Progenitor cell of endocrine pancreas (in vitro differentiated cells): ENCODE data around the gene ZIC1. TPM values are rescaled to one million over a fixed set of nuclear protein-coding genes. Genes with fewer than 3 reads are reported as not detected.

Source experiments
- DNase-seq: peaks from one replicate; pipeline ENCODE4 v3.0.0; 2021; ENCODE audit warnings: low spot score; ENCODE audit not compliant: unreplicated experiment
- H3K27ac Mint-ChIP-seq: 2 replicates; pipeline ENCODE4 v1.8.0; 2021; ENCODE audit warnings: mild to moderate bottlenecking, moderate library complexity, mixed read lengths
- H3K27me3 Mint-ChIP-seq: 2 replicates; pipeline ENCODE4 v1.8.0; 2021; ENCODE audit warnings: mixed read lengths
- H3K36me3 Mint-ChIP-seq: 2 replicates; pipeline ENCODE4 v1.8.0; 2022; ENCODE audit warnings: mixed read lengths; ENCODE audit not compliant: insufficient read depth
- H3K4me1 Mint-ChIP-seq: 2 replicates; pipeline ENCODE4 v1.8.0; 2021; ENCODE audit warnings: low read depth, mixed read lengths
- H3K4me3 Mint-ChIP-seq: 2 replicates; pipeline ENCODE4 v1.8.0; 2021; ENCODE audit warnings: low read depth, mild to moderate bottlenecking, moderate library complexity, mixed read lengths
- H3K9me3 Mint-ChIP-seq: 2 replicates; pipeline ENCODE4 v1.8.0; 2021; ENCODE audit warnings: low read depth, mixed read lengths
- CTCF ChIP-seq: fragments of 200-600 bp; sonication (generic); IDR thresholded peaks from one replicate; pipeline ENCODE4 v1.5.0; 2021; ENCODE audit warnings: antibody characterized with exemption, mild to moderate bottlenecking; ENCODE audit not compliant: unreplicated experiment
- total RNA-seq: library from RNA; stranded (reverse); gene quantifications from 2 replicates; pipeline ENCODE4 v1.2.1, GENCODE V29; 2021

Gene ZIC1
- total RNA-seq, 1 donor from 2014 or later = 0.77 TPM

- Mint-ChIP-seq H3K27me3 (peaks cover 96% of the 10 kb centered on the region), H3K36me3 (no peaks in the 10 kb centered on the region), H3K4me3 (no peak overlapping the region), H3K4me1 (peaks cover 6% of the 10 kb centered on the region), H3K9me3 (no peaks in the 10 kb centered on the region), H3K27ac (no peak overlapping the region)
- no peak for DNase-seq
- TF ChIP-seq CTCF = no peak
Measured at GRCh38 chr3:147397875-147398812, 11.0 kb upstream of the ZIC1 start.

- H3K9me3 Mint-ChIP-seq = no peaks in the 10 kb centered on the region
- no peak for DNase-seq
- H3K27me3 Mint-ChIP-seq = peaks cover 97% of the 10 kb centered on the region
- no peak overlapping the region for H3K27ac Mint-ChIP-seq
- H3K36me3 Mint-ChIP-seq = no peaks in the 10 kb centered on the region
- peaks cover 4% of the 10 kb centered on the region for H3K4me1 Mint-ChIP-seq
- H3K4me3 Mint-ChIP-seq = no peak overlapping the region
- TF ChIP-seq CTCF = no peak
Measured at GRCh38 chr3:147398813-147399534, 10.2 kb upstream of the ZIC1 start.

GRCh38 chr3:147400111-147400510, 9.1 kb upstream of the ZIC1 start:
- H3K36me3 Mint-ChIP-seq = no peaks in the 10 kb centered on the region
- peaks cover 3% of the 10 kb centered on the region for H3K4me1 Mint-ChIP-seq
- peaks cover 97% of the 10 kb centered on the region for H3K27me3 Mint-ChIP-seq
- H3K27ac Mint-ChIP-seq = no peak overlapping the region
- no peaks in the 10 kb centered on the region for H3K9me3 Mint-ChIP-seq
- DNase-seq = no peak
- TF ChIP-seq CTCF = no peak
- no peak overlapping the region for H3K4me3 Mint-ChIP-seq

- Mint-ChIP-seq H3K27me3 (peaks cover 97% of the 10 kb centered on the region), H3K4me3 (no peak overlapping the region), H3K4me1 (peaks cover 3% of the 10 kb centered on the region), H3K36me3 (no peaks in the 10 kb centered on the region), H3K9me3 (no peaks in the 10 kb centered on the region), H3K27ac (no peak overlapping the region)
- no peak for TF ChIP-seq CTCF
- DNase-seq = no peak
Measured at GRCh38 chr3:147400999-147401398, 8.2 kb upstream of the ZIC1 start.

- Mint-ChIP-seq H3K27me3 (peaks cover 100% of the 10 kb centered on the region), H3K4me1 (peaks cover 3% of the 10 kb centered on the region), H3K4me3 (no peak overlapping the region), H3K27ac (no peak overlapping the region), H3K36me3 (no peaks in the 10 kb centered on the region), H3K9me3 (no peaks in the 10 kb centered on the region)
- no peak for DNase-seq
- TF ChIP-seq CTCF = no peak
Measured at GRCh38 chr3:147401421-147401820, 7.7 kb upstream of the ZIC1 start.
